ENCODE data around the gene FLAD1. TPM values are rescaled to one million over a fixed set of nuclear protein-coding genes. Genes with fewer than 3 reads are reported as not detected.

FLAD1 gene
- total RNA-seq, 1 experiment from 2014 or later: 58.4 TPM

- Histone ChIP-seq H3K9me3 (ENCODE audit: control insufficient read depth in 1 of 2, insufficient read depth in 1 of 2, low read depth in 1 of 2, low read length in 2 of 2) (no peaks in the 10 kb centered on the region), H3K4me1 (ENCODE audit: control insufficient read depth in 1 of 2, insufficient read depth in 2 of 2, low read length in 2 of 2) (peaks cover 27 to 57% of the 10 kb centered on the region in 2 experiments), H3K27me3 (ENCODE audit: insufficient read depth, low read length) (no peaks in the 10 kb centered on the region), H3K4me3 (replicated peaks in 1 of 2; ENCODE audit: low read depth in 1 of 2, low read length in 2 of 2) (no peak overlapping the region), H3K9ac (ENCODE audit: low read length) (no peak overlapping the region), H3K4me2 (ENCODE audit: low read length) (no peak overlapping the region), H2AFZ (ENCODE audit: low read depth, low read length, poor library complexity, severe bottlenecking) (no peak overlapping the region), H3K36me3 (ENCODE audit: control insufficient read depth in 1 of 2, insufficient read depth in 2 of 2, low read length in 2 of 2) (peaks cover 8 to 21% of the 10 kb centered on the region in 2 experiments; a peak in 2 of 4 replicates), H3K27ac (ENCODE audit: low read depth, low read length) (no peak overlapping the region), H3K79me2 (ENCODE audit: insufficient read depth, low read length) (peaks cover 17% of the 10 kb centered on the region), H4K20me1 (ENCODE audit: insufficient read depth) (no peaks in the 10 kb centered on the region), H3K9me2 (ENCODE audit: insufficient read depth) (no peaks in the 10 kb centered on the region)
- ATAC-seq: no peak
- POLR2A ChIA-PET: no interaction called here
- no TSS peak for BruUV-seq (replicated peaks)
- DNase-seq (ENCODE audit: low read depth, low spot score): no peak
- no peak for TF ChIP-seq TCF7L2 (IDR thresholded peaks at IDR 0.05; ENCODE audit: borderline replicate concordance, extremely low read depth, insufficient read depth, insufficient read length)
- no peak for TF ChIP-seq ZBTB33 (IDR thresholded peaks at IDR 0.05; ENCODE audit: extremely low read depth, insufficient replicate concordance, low read length)
- no peak for TF ChIP-seq ATF3 (IDR thresholded peaks at IDR 0.05)
- no peak for TF ChIP-seq SP1 (IDR thresholded peaks at IDR 0.05; ENCODE audit: low read depth)
- no peak for TF ChIP-seq POLR2AphosphoS5 (IDR thresholded peaks at IDR 0.05; ENCODE audit: low read depth, low read length)
- no peak for TF ChIP-seq ELF1 (IDR thresholded peaks at IDR 0.05; ENCODE audit: borderline replicate concordance, low read depth)
- no peak for TF ChIP-seq JUND (IDR thresholded peaks at IDR 0.05)
- CTCF ChIA-PET: no interaction called here
- RAD21 ChIA-PET (ENCODE audit: low non-redundant PET in 1 of 2, low total read pairs in 2 of 2, uncharacterized antibody in 2 of 2, unreplicated experiment in 2 of 2): interaction anchor here in 1 of 2 experiments (0.6 kb wide), 1 partner anchor 343 kb away, joined by 3 read pairs; no protein-coding TSS in a partner anchor
- intact Hi-C loops (cut with micrococcal nuclease): no loop called here
Measured at GRCh38 chr1:154958681-154959425, 24.3 kb upstream of the FLAD1 start.

Measured in HCT116 (cell line).